GM18520 (cell line): ENCODE results near the gene NKX6-2.

Experiments
- ATAC-seq: cut with Tn5 transposase; IDR thresholded peaks from one replicate; pipeline ENCODE4 v1.9.1; 2021; ENCODE audit not compliant: unreplicated experiment

Gene NKX6-2

GRCh38 chr10:132813560-132814468 is 27.9 kb upstream of the NKX6-2 start:
- ATAC-seq = no peak

GRCh38 chr10:132813001-132813401 is 27.1 kb upstream of the NKX6-2 start:
- ATAC-seq = no peak

GRCh38 chr10:132812520-132812919 is 26.6 kb upstream of the NKX6-2 start:
- no peak for ATAC-seq

GRCh38 chr10:132811891-132812481 is 26.0 kb upstream of the NKX6-2 start:
- no peak for ATAC-seq

- ATAC-seq = no peak
These were observed 25.1 kb upstream of the NKX6-2 start for GRCh38 chr10:132810807-132811700.

GRCh38 chr10:132810141-132810806 is 24.3 kb upstream of the NKX6-2 start:
- no peak for ATAC-seq

GRCh38 chr10:132809232-132810140 is 23.5 kb upstream of the NKX6-2 start:
- no peak for ATAC-seq

GRCh38 chr10:132808383-132809231 is 22.7 kb upstream of the NKX6-2 start:
- ATAC-seq = no peak

- no peak for ATAC-seq
These were observed 21.7 kb upstream of the NKX6-2 start for GRCh38 chr10:132807621-132808049.

GRCh38 chr10:132806561-132807003 is 20.6 kb upstream of the NKX6-2 start:
- no peak for ATAC-seq

- no peak for ATAC-seq
These were observed 20.2 kb upstream of the NKX6-2 start for GRCh38 chr10:132806110-132806509.

GRCh38 chr10:132805599-132805998 is 19.7 kb upstream of the NKX6-2 start:
- no peak for ATAC-seq

- no peak for ATAC-seq
These were observed 19.0 kb upstream of the NKX6-2 start for GRCh38 chr10:132804785-132805426.

GRCh38 chr10:132804287-132804686 is 18.3 kb upstream of the NKX6-2 start:
- no peak for ATAC-seq

GRCh38 chr10:132803416-132804210 is 17.7 kb upstream of the NKX6-2 start:
- ATAC-seq = no peak

GRCh38 chr10:132802694-132803320 is 16.9 kb upstream of the NKX6-2 start:
- ATAC-seq = no peak

GRCh38 chr10:132802048-132802447 is 16.1 kb upstream of the NKX6-2 start:
- no peak for ATAC-seq
